ENCODE data around the gene CLRN1.

- TF ChIP-seq CTCF (IDR thresholded peaks at IDR 0.05) (no peak), POLR2A (IDR thresholded peaks at IDR 0.05) (no peak)
Measured at GRCh38 chr3:151002003-151002981, 29.8 kb upstream of the CLRN1 start.
